HEK293T (cell line): ENCODE results near the gene STX18.

Experiments used
- BHLHE40 ChIP-seq: fragments of 450-650 bp; IDR thresholded peaks from 2 replicates; pipeline ENCODE4 v1.6.1; 2016; ENCODE audit warnings: mild to moderate bottlenecking, moderate library complexity, borderline replicate concordance
- ELF4 ChIP-seq: fragments of 450-650 bp; IDR thresholded peaks from 2 replicates; pipeline ENCODE4 v1.6.1; 2017; ENCODE audit warnings: antibody characterized with exemption
- FOXK2 ChIP-seq: fragments of 450-650 bp; IDR thresholded peaks from 2 replicates; pipeline ENCODE4 v1.6.1; 2016; ENCODE audit warnings: mild to moderate bottlenecking
- HDGF ChIP-seq: fragments of 450-650 bp; IDR thresholded peaks from 2 replicates; pipeline ENCODE4 v1.6.1; 2017; ENCODE audit warnings: antibody characterized with exemption, borderline replicate concordance
- SUZ12 ChIP-seq: fragments of 450-650 bp; IDR thresholded peaks from 2 replicates; pipeline ENCODE4 v1.6.1; 2016; ENCODE audit warnings: mild to moderate bottlenecking
- TARDBP ChIP-seq: fragments of 450-650 bp; IDR thresholded peaks from 2 replicates; pipeline ENCODE4 v1.6.1; 2016

DNA sequence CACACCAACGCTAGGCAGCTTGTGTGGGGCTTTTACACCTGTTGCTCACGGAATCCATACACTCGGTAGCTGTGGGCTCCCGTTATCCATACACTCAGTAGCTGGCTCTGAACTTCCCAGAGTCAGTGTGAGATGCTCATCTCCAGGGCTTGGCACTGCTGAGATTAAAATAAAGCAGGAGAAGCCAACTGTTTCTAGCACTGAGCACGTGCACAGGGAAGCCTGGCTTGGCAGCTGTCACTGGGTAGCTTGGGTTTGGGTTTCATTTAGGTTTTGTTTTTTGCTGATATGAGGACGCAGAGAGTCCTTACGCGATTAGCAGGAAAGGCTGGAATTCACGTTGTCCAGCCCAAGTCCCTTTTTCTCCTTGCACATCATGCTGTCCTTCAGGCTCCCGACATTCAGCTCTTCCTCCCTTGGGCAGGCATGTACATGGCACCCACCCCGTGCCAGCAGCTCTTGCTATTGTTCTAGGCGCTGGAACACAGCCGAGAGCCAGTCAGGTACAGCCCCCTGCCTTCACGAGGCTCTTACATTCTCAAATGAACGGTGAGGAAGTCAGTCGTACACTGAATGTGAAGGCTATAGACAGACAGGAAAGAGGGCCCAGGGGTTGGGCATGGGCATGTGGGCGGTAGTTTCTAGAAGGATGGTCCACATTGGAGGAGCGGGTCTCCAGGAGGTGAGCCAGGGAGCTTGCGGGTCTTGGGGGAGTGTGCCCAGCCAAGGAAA, 129.0 kb downstream of the STX18 start:
- TF ChIP-seq SUZ12 (no peak), BHLHE40 (no peak), HDGF (no peak), ELF4 (no peak), TARDBP (no peak), FOXK2 (no peak)
